Measurements from ENCODE around the gene NAXD. TPM values are rescaled to one million over a fixed set of nuclear protein-coding genes. Genes with fewer than 3 reads are reported as not detected.
"Not testable (repeated sequence)": the region's sequence is repeated elsewhere in the genome, so short reads cannot be mapped to it uniquely, and the experiment has no call there.

Gene NAXD
- total and polyA plus RNA-seq, 12 donors, result 48.5 to 107 (median 62.9) TPM

GRCh38 chr13:110665491-110666254 is 50.3 kb downstream of the NAXD start:
- H3K9me3 ChIP-seq (replicated peaks in 1 of 3), result no peaks in the 10 kb centered on the region
- no peak for TF ChIP-seq CTCF (IDR thresholded peaks at IDR 0.05)
- no peak for TF ChIP-seq POLR2A (IDR thresholded peaks at IDR 0.05)
- H3K36me3 ChIP-seq (replicated peaks in 1 of 2), result peaks cover 0 to 46% of the 10 kb centered on the region in 2 donors
- peak in 1 of 7 donors; percentile 56 for DNase-seq
- 79 to 86% (median 83%) methylated on average over 20 to 23 of the region's 23 CpGs for WGBS, 4 donors
- no peaks in the 10 kb centered on the region for H3K27me3 ChIP-seq
- H3K4me3 ChIP-seq, result no peak overlapping the region
- H3K4me1 ChIP-seq (replicated peaks in 1 of 2), result no peaks in the 10 kb centered on the region
- intact Hi-C loops (cut with DNase I), result no loop called here
- no peak overlapping the region for H3K27ac ChIP-seq

GRCh38 chr13:110666255-110666533 is 50.8 kb downstream of the NAXD start:
- Histone ChIP-seq H3K4me3 (no peak overlapping the region), H3K27ac (no peak overlapping the region), H3K9me3 (replicated peaks in 1 of 3) (no peaks in the 10 kb centered on the region), H3K27me3 (no peaks in the 10 kb centered on the region), H3K4me1 (replicated peaks in 1 of 2) (no peaks in the 10 kb centered on the region), H3K36me3 (replicated peaks in 1 of 2) (peaks cover 0 to 46% of the 10 kb centered on the region in 2 donors)
- TF ChIP-seq CTCF (IDR thresholded peaks at IDR 0.05), result no peak
- TF ChIP-seq POLR2A (IDR thresholded peaks at IDR 0.05), result no peak
- DNase-seq, result no peak
- intact Hi-C loops (cut with DNase I), result no loop called here
- WGBS, 4 donors, result 72 to 89% (median 84%) methylated on average over 8 of the region's 8 CpGs

- peak in 1 of 7 donors; percentile 17 for DNase-seq
- Histone ChIP-seq H3K27ac (no peak overlapping the region), H3K27me3 (no peaks in the 10 kb centered on the region), H3K4me3 (no peak overlapping the region), H3K4me1 (replicated peaks in 1 of 2) (no peaks in the 10 kb centered on the region), H3K36me3 (replicated peaks in 1 of 2) (peaks cover 0 to 27% of the 10 kb centered on the region in 2 donors), H3K9me3 (replicated peaks in 1 of 3) (no peaks in the 10 kb centered on the region)
- intact Hi-C loops (cut with DNase I), result no loop called here
- 88 to 97% (median 92%) methylated on average over 9 of the region's 9 CpGs for WGBS, 4 donors
- TF ChIP-seq CTCF (IDR thresholded peaks at IDR 0.05), result no peak
- no peak for TF ChIP-seq POLR2A (IDR thresholded peaks at IDR 0.05)
These were observed 53.7 kb downstream of the NAXD start for GRCh38 chr13:110669036-110669435.

GRCh38 chr13:110669814-110670213 is 54.5 kb downstream of the NAXD start:
- peak in 1 of 7 donors; percentile 44 for DNase-seq
- H3K27ac ChIP-seq; H3K27me3 ChIP-seq; intact Hi-C loops (cut with DNase I); H3K9me3 ChIP-seq (replicated peaks in 1 of 3); H3K4me1 ChIP-seq (replicated peaks in 1 of 2); H3K4me3 ChIP-seq: not testable (repeated sequence)
- 70 to 97% (median 96%) methylated on average over 2 to 11 of the region's 11 CpGs for WGBS, 4 donors
- peaks cover 0 to 21% of the 10 kb centered on the region in 2 donors for H3K36me3 ChIP-seq (replicated peaks in 1 of 2)
